ENCODE data around the gene FUT4. TPM values are rescaled to one million over a fixed set of nuclear protein-coding genes. Genes with fewer than 3 reads are reported as not detected.

FUT4 gene
- total RNA-seq, 1 experiment from 2014 or later: 1.8 TPM

Other genes with a start within 250 kb of the FUT4 start
- 0.11 TPM in 1 of 2 replicates, not detected in the other for gene IZUMO1R, start 239.3 kb upstream of the FUT4 start, total RNA-seq (2014; rRNA removed; shearing (Covaris generic))
- 0.05 TPM in 1 of 2 replicates, not detected in the other for gene GPR83, start 142.5 kb upstream of the FUT4 start, total RNA-seq (2014; rRNA removed; shearing (Covaris generic))
- gene MRE11, start 50.1 kb upstream of the FUT4 start, total RNA-seq (2014; rRNA removed; shearing (Covaris generic)): 14.9 and 19.3 TPM in 2 replicates
- gene ANKRD49, start 49.9 kb upstream of the FUT4 start, total RNA-seq (2014; rRNA removed; shearing (Covaris generic)): 4.3 and 7.9 TPM in 2 replicates
- gene C11orf97, start 31.5 kb upstream of the FUT4 start, total RNA-seq (2014; rRNA removed; shearing (Covaris generic)): not detected in 2 replicates
- 0.03 and 0.43 TPM in 2 replicates for gene PIWIL4, start 23.4 kb downstream of the FUT4 start, total RNA-seq (2014; rRNA removed; shearing (Covaris generic))
- gene AMOTL1, start 224.4 kb downstream of the FUT4 start, total RNA-seq (2014; rRNA removed; shearing (Covaris generic)): 28.6 and 30.7 TPM in 2 replicates